ENCODE results near the gene TRPC4AP. TPM values are rescaled to one million over a fixed set of nuclear protein-coding genes. Genes with fewer than 3 reads are reported as not detected.

The TRPC4AP gene
- total RNA-seq, 1 donor from 2014 or later = 45.9 TPM

- no peak for DNase-seq
These were observed 124.4 kb downstream of the TRPC4AP start for GRCh38 chr20:34968042-34968775.

DNA sequence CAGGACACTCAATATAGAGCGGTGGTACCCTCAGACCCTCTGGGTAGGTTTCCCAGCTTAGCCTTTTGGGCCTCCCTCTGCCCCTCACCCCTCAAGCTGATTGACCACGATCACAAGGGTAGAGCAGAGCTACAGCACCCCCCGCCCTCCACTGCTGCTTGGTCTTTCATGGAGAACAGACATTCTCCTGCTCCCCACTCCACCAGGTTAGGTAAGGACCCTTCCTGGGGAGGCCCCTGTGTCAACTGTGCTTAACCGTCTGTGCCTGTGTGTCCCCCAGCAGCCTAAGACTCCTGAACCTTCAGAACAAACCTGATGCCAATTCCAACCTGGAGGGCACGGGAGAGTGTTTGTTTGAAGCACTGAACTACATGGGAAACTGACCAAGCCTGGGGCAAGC lies 125.2 kb downstream of the TRPC4AP start:
- DNase-seq = no peak

- no peak for DNase-seq
These were observed 127.6 kb downstream of the TRPC4AP start for GRCh38 chr20:34965051-34965450.

DNA sequence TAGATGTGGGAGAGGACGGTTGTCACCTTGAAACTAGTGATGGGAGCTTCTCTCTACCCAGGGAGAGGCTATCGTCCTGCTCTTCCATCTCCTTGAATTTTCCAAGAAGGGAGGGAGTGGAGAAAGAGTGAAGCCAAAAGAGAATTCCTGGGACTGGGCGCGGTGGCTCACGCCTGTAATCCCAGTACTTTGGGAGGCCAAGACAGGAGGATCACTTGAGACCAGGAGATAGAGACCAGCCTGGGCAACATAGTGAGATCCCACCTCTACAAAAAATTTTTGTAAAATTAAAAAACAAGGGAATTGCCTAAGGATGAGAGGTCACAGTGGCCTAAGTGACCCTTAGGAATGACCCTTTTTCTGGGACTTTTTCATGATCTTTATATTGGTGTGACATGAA lies 128.1 kb downstream of the TRPC4AP start:
- no peak for DNase-seq

- DNase-seq = no peak
These were observed 135.7 kb downstream of the TRPC4AP start for GRCh38 chr20:34956751-34957472.

DNA sequence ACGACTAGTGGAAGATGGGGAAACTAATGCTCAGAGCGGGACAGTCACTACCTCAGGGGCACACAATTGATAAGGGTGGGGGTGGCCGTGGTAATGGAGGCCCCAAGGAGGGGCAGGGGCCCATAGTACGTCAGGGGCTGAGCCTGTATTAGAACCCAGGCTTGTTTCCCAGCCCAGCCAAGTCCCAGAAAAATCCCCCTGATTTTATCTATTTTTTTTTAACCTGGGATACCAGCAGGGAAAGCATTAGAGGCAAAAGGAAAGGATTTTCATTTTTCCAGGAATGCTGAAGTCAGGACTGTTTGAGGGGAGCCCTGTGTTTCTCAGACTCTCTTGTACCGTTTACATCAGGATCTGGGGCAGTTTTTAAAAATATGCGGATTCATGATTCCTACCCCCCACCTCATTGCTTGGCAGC lies 136.6 kb downstream of the TRPC4AP start:
- DNase-seq = no peak

- DNase-seq = peak; percentile 94
These were observed 137.2 kb downstream of the TRPC4AP start, which contains the start of the genes GSS and MYH7B for GRCh38 chr20:34955231-34956040. TSS of gene GSS (minus strand) at chr20:34955806. CDS start at chr20:34951852, 3,954 bp downstream. TSS of gene MYH7B (plus strand) at chr20:34955868. CDS start at chr20:34978006, 22,138 bp downstream.

- no peak for DNase-seq
These were observed 137.7 kb downstream of the TRPC4AP start for GRCh38 chr20:34954904-34955230.

DNA sequence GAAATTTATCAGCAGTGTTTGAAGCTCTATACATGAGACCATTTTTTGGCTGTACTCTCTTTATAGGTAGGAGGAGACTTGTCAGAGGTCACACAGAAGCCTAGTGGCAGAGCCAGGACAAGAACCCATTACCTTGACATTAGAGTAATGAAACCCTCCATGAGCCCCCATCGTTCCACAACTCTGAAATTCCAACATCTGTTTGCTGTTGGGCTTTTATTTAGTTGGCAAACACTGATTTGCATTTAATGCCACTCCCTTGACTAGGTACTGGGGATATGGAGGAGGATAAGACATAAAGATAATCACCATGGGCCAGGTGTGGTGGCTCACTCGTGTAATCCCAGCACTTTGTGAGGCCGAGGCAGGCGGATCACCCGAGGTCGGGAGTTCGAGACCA lies 138.6 kb downstream of the TRPC4AP start:
- no peak for DNase-seq

DNA sequence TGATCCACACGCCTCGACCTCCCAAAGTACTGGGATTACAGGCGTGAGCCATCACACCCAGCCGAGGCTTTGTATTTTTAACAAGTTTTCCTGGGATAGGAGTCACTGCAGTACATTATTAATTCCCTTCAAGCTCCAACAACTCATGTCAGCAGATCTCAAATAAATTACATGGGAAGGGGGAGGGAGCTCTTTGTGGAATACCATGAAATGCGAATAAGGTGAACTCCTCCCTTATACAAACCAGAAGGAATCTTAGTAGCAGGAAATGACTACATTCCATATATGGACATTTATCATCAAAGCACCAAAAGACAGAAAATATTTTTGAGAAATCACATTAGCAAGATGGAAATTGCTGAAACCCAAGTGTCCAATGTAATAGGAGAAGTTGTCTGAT lies 139.9 kb downstream of the TRPC4AP start:
- no peak for DNase-seq

Small RNA genes within 50 kb of the gene (small RNA-seq; reads per million reads assigned to genes)
- gene MIR499A (0.52 reads per million, percentile 51 among the genes with 10 or more reads in this experiment), gene RF00275 (not detected), gene RNU6-407P (not detected)

Other genes starting within 250 kb of the TRPC4AP start
- gene GGT7, start 220.0 kb downstream of the TRPC4AP start, total RNA-seq = 19.0 TPM
- 29.0 TPM for gene ACSS2, start 216.2 kb downstream of the TRPC4AP start, total RNA-seq
- 41.5 TPM for gene GSS, start 137.0 kb downstream of the TRPC4AP start, total RNA-seq
- under 0.01 TPM for gene MYH7B, start 136.9 kb downstream of the TRPC4AP start, total RNA-seq
- 13.1 TPM for gene EDEM2, start 54.5 kb upstream of the TRPC4AP start, total RNA-seq
- 4.7 TPM for gene PROCR, start 79.3 kb upstream of the TRPC4AP start, total RNA-seq
- 76.1 TPM for gene MMP24, start 133.9 kb upstream of the TRPC4AP start, total RNA-seq
- 1.9 TPM for gene MMP24OS, start 185.3 kb upstream of the TRPC4AP start, total RNA-seq
- 58.3 TPM for gene EIF6, start 192.0 kb upstream of the TRPC4AP start, total RNA-seq
- not detected for gene FAM83C, start 199.6 kb upstream of the TRPC4AP start, total RNA-seq

Data from occipital lobe (tissue), 3 donors.